K562 (cell line): ENCODE results near the gene ZNF335. TPM values are rescaled to one million over a fixed set of nuclear protein-coding genes. Genes with fewer than 3 reads are reported as not detected.
A peak's percentile ranks its signal among the peaks of the same experiment; 100 is the strongest.

ENCODE experiments used
- CCNT2 ChIP-seq: IDR thresholded peaks from 2 replicates; pipeline ENCODE4 v1.6.1; 2011; ENCODE audit warnings: borderline replicate concordance, low read depth, mild to moderate bottlenecking, moderate library complexity, mixed read lengths, low read length; ENCODE audit not compliant: insufficient read length; ENCODE audit errors: extremely low read depth
- CREB1 ChIP-seq, 2 experiments: sonication (generic) in 1 of 2; formaldehyde crosslinking in 1 of 2; IDR thresholded peaks; 2 replicates each; pipeline versions ENCODE4 v1.6.1 to v1.8.0; 2012 to 2022; ENCODE audit warnings: inconsistent platforms in 1 of 2, mild to moderate bottlenecking in 1 of 2, missing genetic modification reagents in 1 of 2, moderate library complexity in 1 of 2
- HEY1 ChIP-seq: fragments of 250-450 bp; sonication (Bioruptor Pico); IDR thresholded peaks from 2 replicates; pipeline ENCODE4 v1.5.0; 2020; ENCODE audit warnings: mild to moderate bottlenecking, moderate library complexity, borderline replicate concordance
- KLF1 ChIP-seq: fragments of 450-650 bp; IDR thresholded peaks from 2 replicates; pipeline ENCODE4 v1.6.1; 2016; ENCODE audit warnings: missing genetic modification characterization, missing compliant biosample characterization
- NFE2 ChIP-seq: IDR thresholded peaks from 2 replicates; pipeline ENCODE4 v1.6.1; 2014; ENCODE audit warnings: antibody characterized with exemption, low read depth
- PHTF2 ChIP-seq: fragments of 250-450 bp; sonication (Bioruptor Pico); IDR thresholded peaks from 2 replicates; pipeline ENCODE4 v1.5.0; 2021; ENCODE audit warnings: mild to moderate bottlenecking
- RUNX1 ChIP-seq: sonication (generic); IDR thresholded peaks from 2 replicates; pipeline ENCODE4 v1.6.1; 2016; ENCODE audit warnings: antibody characterized with exemption, low read depth
- SMAD3 ChIP-seq: fragments of 450-650 bp; formaldehyde crosslinking; conservative IDR thresholded peaks from 2 replicates; pipeline ENCODE4 v1.4.0; 2020; ENCODE audit warnings: mild to moderate bottlenecking
- YY1 ChIP-seq, 3 experiments: IDR thresholded peaks; 2 replicates each; pipeline ENCODE4 v1.6.1; 2011; ENCODE audit warnings: low read length in 2 of 3, mild to moderate bottlenecking in 2 of 3, moderate library complexity in 2 of 3, borderline replicate concordance in 1 of 3, control low read depth in 1 of 3, low read depth in 1 of 3; ENCODE audit not compliant: insufficient read depth in 3 of 3, insufficient replicate concordance in 2 of 3, control insufficient read depth in 1 of 3, insufficient read length in 1 of 3; ENCODE audit errors: extremely low read depth in 1 of 3
- ZBTB9 ChIP-seq: fragments of 450-650 bp; formaldehyde crosslinking; IDR thresholded peaks from 2 replicates; pipeline ENCODE4 v1.4.0; 2020; ENCODE audit warnings: mild to moderate bottlenecking, moderate library complexity
- polyA plus RNA-seq, 8 experiments: library from polyadenylated mRNA; depleted of rRNA in 4 of 8; stranded (reverse) in 5 of 8; unstranded in 3 of 8; fragments of >200 nt; fragmentation: Nextera tagmentation in 2 of 8; fragmentation: Illumina TruSeq in 1 of 8; extraction: Ambion mirVana in 2 of 8; extraction: Trizol in 1 of 8; gene quantifications; 2 replicates each; pipeline versions ENCODE4 v1.2.1 to v1.2.3, GENCODE V29; 2011 to 2014; ENCODE audit warnings: inconsistent platforms in 1 of 8, missing spikeins in 1 of 8
- total RNA-seq, 7 experiments: library from RNA; depleted of rRNA in 6 of 7; stranded (reverse); fragments of >200 nt in 6 of 7; fragmentation: Illumina TruSeq in 2 of 7; extraction: Trizol in 2 of 7; gene quantifications; 2 replicates each; pipeline versions ENCODE4 v1.2.1 to v1.2.3, GENCODE V29; 2011 to 2021; ENCODE audit warnings: low replicate concordance in 1 of 7
- TF ChIP-seq, protein P1 (sequence below), 2 experiments: fragments of 450-650 bp; IDR thresholded peaks; 2 replicates each; pipeline ENCODE4 v1.6.1; 2016; ENCODE audit warnings: mild to moderate bottlenecking in 2 of 2, borderline replicate concordance in 1 of 2, low read depth in 1 of 2, moderate library complexity in 1 of 2
- TF ChIP-seq, protein P2 (sequence below): fragments of 200-800 bp; sonication (Bioruptor generic); IDR thresholded peaks from 2 replicates; pipeline ENCODE4 v1.6.1; 2017; ENCODE audit warnings: missing genetic modification characterization, missing compliant biosample characterization

The ZNF335 gene
- total and polyA plus RNA-seq, 9 of the 15 experiments (the other 6 are each of a cell fraction or from before 2014, with no cell fraction given), result 0.39 to 16.0 (median 7.6) TPM

GRCh38 chr20:45909336-45909808 is 62.6 kb downstream of the ZNF335 start (continued):
- TF ChIP-seq, protein P1, sequence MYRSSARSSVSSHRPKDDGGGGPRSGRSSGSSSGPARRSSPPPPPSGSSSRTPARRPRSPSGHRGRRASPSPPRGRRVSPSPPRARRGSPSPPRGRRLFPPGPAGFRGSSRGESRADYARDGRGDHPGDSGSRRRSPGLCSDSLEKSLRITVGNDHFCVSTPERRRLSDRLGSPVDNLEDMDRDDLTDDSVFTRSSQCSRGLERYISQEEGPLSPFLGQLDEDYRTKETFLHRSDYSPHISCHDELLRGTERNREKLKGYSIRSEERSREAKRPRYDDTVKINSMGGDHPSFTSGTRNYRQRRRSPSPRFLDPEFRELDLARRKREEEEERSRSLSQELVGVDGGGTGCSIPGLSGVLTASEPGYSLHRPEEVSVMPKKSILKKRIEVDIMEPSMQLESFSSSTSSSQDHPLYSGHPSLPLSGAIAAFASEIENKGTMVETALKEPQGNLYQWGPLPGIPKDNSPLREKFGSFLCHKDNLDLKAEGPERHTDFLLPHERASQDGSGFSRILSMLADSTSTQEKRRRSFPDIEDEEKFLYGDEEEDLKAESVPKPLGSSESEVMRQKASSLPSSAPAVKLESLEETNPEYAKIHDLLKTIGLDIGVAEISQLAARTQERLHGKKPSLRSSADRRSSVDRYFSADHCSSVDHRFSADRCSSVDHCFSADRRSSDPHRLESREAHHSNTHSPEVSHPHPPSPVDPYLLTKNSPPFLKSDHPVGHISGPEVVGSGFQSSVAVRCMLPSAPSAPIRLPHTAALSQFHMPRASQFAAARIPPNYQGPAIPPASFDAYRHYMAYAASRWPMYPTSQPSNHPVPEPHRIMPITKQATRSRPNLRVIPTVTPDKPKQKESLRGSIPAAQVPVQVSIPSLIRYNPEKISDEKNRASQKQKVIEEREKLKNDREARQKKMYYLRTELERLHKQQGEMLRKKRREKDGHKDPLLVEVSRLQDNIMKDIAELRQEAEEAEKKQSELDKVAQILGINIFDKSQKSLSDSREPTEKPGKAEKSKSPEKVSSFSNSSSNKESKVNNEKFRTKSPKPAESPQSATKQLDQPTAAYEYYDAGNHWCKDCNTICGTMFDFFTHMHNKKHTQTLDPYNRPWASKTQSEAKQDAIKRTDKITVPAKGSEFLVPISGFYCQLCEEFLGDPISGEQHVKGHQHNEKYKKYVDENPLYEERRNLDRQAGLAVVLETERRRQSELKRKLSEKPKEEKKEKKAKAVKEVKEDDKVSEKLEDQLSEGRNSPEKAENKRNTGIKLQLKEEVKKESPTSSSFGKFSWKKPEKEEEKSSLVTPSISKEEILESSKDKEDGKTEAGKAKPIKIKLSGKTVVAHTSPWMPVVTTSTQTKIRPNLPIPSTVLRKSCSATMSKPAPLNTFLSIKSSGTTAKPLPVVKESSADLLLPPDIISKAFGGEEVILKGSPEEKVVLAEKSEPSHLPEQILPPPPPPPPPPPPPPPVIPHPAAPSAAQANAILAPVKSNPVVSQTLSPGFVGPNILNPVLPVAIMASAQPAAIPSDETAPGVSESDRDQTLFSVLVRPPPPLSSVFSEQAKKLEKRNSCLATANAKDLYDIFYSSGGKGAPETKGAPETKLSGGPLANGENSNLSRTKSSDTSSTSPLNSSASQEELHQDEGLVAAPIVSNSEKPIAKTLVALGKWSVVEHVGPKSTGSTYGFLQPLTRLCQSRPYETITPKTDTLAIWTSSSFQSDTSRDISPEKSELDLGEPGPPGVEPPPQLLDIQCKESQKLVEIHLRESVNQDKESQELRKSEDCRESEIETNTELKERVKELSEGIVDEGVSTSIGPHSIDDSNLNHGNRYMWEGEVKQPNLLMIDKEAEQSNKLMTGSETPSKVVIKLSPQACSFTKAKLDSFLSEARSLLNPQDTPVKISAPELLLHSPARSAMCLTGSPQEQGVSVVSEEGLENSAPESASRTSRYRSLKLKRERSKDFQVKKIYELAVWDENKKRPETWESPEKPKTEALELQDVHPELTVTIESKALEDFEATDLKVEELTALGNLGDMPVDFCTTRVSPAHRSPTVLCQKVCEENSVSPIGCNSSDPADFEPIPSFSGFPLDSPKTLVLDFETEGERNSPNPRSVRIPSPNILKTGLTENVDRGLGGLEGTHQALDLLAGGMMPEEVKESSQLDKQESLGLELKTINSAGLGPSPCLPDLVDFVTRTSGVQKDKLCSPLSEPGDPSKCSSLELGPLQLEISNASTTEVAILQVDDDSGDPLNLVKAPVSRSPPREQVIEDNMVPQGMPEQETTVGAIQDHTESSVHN (IDR thresholded peaks at IDR 0.05; ENCODE audit: borderline replicate concordance in 1 of 2, low read depth in 1 of 2), result no peak
- TF ChIP-seq YY1 (IDR thresholded peaks at IDR 0.05; ENCODE audit: borderline replicate concordance in 1 of 3, control insufficient read depth in 1 of 3, extremely low read depth in 1 of 3, insufficient read depth in 3 of 3, insufficient read length in 1 of 3, insufficient replicate concordance in 2 of 3, low read depth in 1 of 3, low read length in 2 of 3) (peak in 1 of 3 experiments; percentile 7), RUNX1 (no peak), CREB1 (IDR thresholded peaks at IDR 0.05) (no peak), CREB1 (CRISPR knock-in tag; IDR thresholded peaks at IDR 0.05) (no peak), SMAD3 (CRISPR knock-in tag) (no peak), PHTF2 (CRISPR knock-in tag) (no peak), KLF1 (tag) (no peak), ZBTB9 (CRISPR knock-in tag) (no peak), CCNT2 (no peak), HEY1 (CRISPR knock-in tag) (no peak), NFE2 (no peak)
- TF ChIP-seq, protein P2, sequence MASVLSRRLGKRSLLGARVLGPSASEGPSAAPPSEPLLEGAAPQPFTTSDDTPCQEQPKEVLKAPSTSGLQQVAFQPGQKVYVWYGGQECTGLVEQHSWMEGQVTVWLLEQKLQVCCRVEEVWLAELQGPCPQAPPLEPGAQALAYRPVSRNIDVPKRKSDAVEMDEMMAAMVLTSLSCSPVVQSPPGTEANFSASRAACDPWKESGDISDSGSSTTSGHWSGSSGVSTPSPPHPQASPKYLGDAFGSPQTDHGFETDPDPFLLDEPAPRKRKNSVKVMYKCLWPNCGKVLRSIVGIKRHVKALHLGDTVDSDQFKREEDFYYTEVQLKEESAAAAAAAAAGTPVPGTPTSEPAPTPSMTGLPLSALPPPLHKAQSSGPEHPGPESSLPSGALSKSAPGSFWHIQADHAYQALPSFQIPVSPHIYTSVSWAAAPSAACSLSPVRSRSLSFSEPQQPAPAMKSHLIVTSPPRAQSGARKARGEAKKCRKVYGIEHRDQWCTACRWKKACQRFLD (CRISPR knock-in tag), result 0 out of 2 replicates have a peak, but pooled peaks have one; percentile 1
- TF ChIP-seq, all 486 proteins: peak for 5
